Peyer's patch (tissue), 4 donors: ENCODE measurements around the gene FHL1.

Source experiments
- CTCF ChIP-seq, 6 experiments: fragments of 450-650 bp in 4 of 6; fragments of 200-600 bp in 2 of 6; sonication (generic) in 1 of 6; IDR thresholded peaks; one replicate each; pipeline ENCODE4 v1.5.1; 2017 to 2019; ENCODE audit warnings: antibody characterized with exemption in 6 of 6, mild to moderate bottlenecking in 3 of 6, moderate library complexity in 1 of 6
- POLR2A ChIP-seq, 2 donors: fragments of 450-650 bp; IDR thresholded peaks; one replicate each; pipeline ENCODE4 v1.5.1; 2017; ENCODE audit warnings: antibody characterized with exemption in 2 of 2, mild to moderate bottlenecking in 2 of 2, moderate library complexity in 2 of 2

GRCh38 chrX:136112286-136112685, 35.0 kb upstream of the FHL1 start:
- TF ChIP-seq CTCF (IDR thresholded peaks at IDR 0.05) (no peak), POLR2A (IDR thresholded peaks at IDR 0.05) (no peak)
